ENCODE results near the gene HACD2. TPM values are rescaled to one million over a fixed set of nuclear protein-coding genes. Genes with fewer than 3 reads are reported as not detected.

Gene HACD2
- polyA plus RNA-seq, 1 of the 3 experiments (the other 2 are of a cell fraction): 13.8 TPM

DNA sequence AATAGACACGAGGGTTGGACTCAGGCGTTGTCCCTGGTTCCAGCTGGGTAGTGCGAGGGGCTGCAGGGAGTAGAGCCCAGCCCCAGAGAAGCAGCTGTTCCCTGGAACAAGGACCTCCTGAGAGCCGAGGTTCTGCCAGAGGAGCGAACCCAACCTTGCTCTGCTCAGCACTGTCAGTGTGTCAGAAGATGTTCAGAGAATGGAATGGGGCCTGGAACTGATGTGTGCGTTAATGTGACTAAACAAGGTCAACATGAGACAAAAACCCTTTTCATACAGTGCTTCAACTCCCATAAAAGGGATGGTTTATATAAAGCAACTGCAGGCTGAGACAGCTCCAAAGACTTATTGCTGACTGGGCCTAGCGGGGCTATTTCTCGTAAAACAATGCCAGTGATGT, 35.5 kb upstream of the HACD2 start:
- Histone ChIP-seq H4K20me1 (ENCODE audit: insufficient read depth) (peaks cover 4% of the 10 kb centered on the region; the same call in 1 of the 2 replicates), H3K4me3 (ENCODE audit: low read depth in 2 of 2, low read length in 1 of 2) (no peak overlapping the region), H3K9ac (no peak overlapping the region), H3F3A (replicated peaks; ENCODE audit: insufficient read depth) (peaks cover 21% of the 10 kb centered on the region), H2AFZ (ENCODE audit: low read depth) (no peak overlapping the region), H3K27me3 (ENCODE audit: insufficient read depth) (no peaks in the 10 kb centered on the region), H3K79me2 (ENCODE audit: insufficient read depth) (no peaks in the 10 kb centered on the region), H3K36me3 (replicated peaks in 1 of 2; ENCODE audit: control insufficient read depth in 1 of 2, insufficient read depth in 2 of 2, low read length in 1 of 2) (peaks cover 81 to 83% of the 10 kb centered on the region in 2 experiments), H3K27ac (ENCODE audit: low read depth in 2 of 2, low read length in 1 of 2) (no peak overlapping the region; a peak in 1 of 4 replicates), H3K4me1 (ENCODE audit: control insufficient read depth in 1 of 2, insufficient read depth in 2 of 2, low read depth in 1 of 2, low read length in 1 of 2) (peaks cover 8 to 27% of the 10 kb centered on the region in 2 experiments; a peak in 3 of 4 replicates), H3K4me2 (no peak overlapping the region), H3K9me3 (no peaks in the 10 kb centered on the region), H3K9me2 (no peaks in the 10 kb centered on the region)
- no peak for DNase-seq
- TF ChIP-seq GABPA (IDR thresholded peaks at IDR 0.05; ENCODE audit: low read depth) (no peak), TEAD4 (IDR thresholded peaks at IDR 0.05; ENCODE audit: borderline replicate concordance, insufficient read depth) (no peak), ELF1 (IDR thresholded peaks at IDR 0.05) (no peak), YY1 (IDR thresholded peaks at IDR 0.05; ENCODE audit: low read depth) (no peak), CHD2 (IDR thresholded peaks at IDR 0.05; ENCODE audit: low read length, partially characterized antibody) (no peak), FOXM1 (IDR thresholded peaks at IDR 0.05; ENCODE audit: low read depth) (no peak), TAF1 (IDR thresholded peaks at IDR 0.05; ENCODE audit: borderline replicate concordance, low read depth, low read length) (no peak), RXRA (IDR thresholded peaks at IDR 0.05; ENCODE audit: borderline replicate concordance, low read depth) (no peak), EP300 (IDR thresholded peaks at IDR 0.05; ENCODE audit: borderline replicate concordance in 1 of 2, low read depth in 1 of 2, low read length in 1 of 2) (no peak)
- TF ChIP-seq, protein P1, sequence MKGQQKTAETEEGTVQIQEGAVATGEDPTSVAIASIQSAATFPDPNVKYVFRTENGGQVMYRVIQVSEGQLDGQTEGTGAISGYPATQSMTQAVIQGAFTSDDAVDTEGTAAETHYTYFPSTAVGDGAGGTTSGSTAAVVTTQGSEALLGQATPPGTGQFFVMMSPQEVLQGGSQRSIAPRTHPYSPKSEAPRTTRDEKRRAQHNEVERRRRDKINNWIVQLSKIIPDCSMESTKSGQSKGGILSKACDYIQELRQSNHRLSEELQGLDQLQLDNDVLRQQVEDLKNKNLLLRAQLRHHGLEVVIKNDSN (IDR thresholded peaks at IDR 0.05; ENCODE audit: borderline replicate concordance, low read depth): no peak
- TF ChIP-seq, protein P2, sequence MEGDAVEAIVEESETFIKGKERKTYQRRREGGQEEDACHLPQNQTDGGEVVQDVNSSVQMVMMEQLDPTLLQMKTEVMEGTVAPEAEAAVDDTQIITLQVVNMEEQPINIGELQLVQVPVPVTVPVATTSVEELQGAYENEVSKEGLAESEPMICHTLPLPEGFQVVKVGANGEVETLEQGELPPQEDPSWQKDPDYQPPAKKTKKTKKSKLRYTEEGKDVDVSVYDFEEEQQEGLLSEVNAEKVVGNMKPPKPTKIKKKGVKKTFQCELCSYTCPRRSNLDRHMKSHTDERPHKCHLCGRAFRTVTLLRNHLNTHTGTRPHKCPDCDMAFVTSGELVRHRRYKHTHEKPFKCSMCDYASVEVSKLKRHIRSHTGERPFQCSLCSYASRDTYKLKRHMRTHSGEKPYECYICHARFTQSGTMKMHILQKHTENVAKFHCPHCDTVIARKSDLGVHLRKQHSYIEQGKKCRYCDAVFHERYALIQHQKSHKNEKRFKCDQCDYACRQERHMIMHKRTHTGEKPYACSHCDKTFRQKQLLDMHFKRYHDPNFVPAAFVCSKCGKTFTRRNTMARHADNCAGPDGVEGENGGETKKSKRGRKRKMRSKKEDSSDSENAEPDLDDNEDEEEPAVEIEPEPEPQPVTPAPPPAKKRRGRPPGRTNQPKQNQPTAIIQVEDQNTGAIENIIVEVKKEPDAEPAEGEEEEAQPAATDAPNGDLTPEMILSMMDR (IDR thresholded peaks at IDR 0.05): no peak
- TF ChIP-seq, protein P3, sequence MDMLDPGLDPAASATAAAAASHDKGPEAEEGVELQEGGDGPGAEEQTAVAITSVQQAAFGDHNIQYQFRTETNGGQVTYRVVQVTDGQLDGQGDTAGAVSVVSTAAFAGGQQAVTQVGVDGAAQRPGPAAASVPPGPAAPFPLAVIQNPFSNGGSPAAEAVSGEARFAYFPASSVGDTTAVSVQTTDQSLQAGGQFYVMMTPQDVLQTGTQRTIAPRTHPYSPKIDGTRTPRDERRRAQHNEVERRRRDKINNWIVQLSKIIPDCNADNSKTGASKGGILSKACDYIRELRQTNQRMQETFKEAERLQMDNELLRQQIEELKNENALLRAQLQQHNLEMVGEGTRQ (IDR thresholded peaks at IDR 0.05; ENCODE audit: borderline replicate concordance, low read depth, low read length): no peak
- TF ChIP-seq, protein P4, sequence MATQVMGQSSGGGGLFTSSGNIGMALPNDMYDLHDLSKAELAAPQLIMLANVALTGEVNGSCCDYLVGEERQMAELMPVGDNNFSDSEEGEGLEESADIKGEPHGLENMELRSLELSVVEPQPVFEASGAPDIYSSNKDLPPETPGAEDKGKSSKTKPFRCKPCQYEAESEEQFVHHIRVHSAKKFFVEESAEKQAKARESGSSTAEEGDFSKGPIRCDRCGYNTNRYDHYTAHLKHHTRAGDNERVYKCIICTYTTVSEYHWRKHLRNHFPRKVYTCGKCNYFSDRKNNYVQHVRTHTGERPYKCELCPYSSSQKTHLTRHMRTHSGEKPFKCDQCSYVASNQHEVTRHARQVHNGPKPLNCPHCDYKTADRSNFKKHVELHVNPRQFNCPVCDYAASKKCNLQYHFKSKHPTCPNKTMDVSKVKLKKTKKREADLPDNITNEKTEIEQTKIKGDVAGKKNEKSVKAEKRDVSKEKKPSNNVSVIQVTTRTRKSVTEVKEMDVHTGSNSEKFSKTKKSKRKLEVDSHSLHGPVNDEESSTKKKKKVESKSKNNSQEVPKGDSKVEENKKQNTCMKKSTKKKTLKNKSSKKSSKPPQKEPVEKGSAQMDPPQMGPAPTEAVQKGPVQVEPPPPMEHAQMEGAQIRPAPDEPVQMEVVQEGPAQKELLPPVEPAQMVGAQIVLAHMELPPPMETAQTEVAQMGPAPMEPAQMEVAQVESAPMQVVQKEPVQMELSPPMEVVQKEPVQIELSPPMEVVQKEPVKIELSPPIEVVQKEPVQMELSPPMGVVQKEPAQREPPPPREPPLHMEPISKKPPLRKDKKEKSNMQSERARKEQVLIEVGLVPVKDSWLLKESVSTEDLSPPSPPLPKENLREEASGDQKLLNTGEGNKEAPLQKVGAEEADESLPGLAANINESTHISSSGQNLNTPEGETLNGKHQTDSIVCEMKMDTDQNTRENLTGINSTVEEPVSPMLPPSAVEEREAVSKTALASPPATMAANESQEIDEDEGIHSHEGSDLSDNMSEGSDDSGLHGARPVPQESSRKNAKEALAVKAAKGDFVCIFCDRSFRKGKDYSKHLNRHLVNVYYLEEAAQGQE (IDR thresholded peaks at IDR 0.05; ENCODE audit: low read depth, low read length): no peak
- WGBS (ENCODE audit: low lambda C conversion rate): 96% methylated on average over 7 of the region's 8 CpGs
- POLR2A ChIA-PET: no interaction called here
- CTCF ChIA-PET: interaction anchor here (0.8 to 2.4 kb wide), 4 partner anchors 9 to 77 kb away, joined by 3 to 9 read pairs (median 3); no protein-coding TSS in a partner anchor

Measured in SK-N-SH (cell line).